ENCODE data around the gene HDGF. TPM values are rescaled to one million over a fixed set of nuclear protein-coding genes. Genes with fewer than 3 reads are reported as not detected.

The HDGF gene
- total and polyA plus RNA-seq, 2 donors (not counting 3 experiments of a cell fraction or from before 2014, with no cell fraction given) = 95.1 to 298 TPM

DNA sequence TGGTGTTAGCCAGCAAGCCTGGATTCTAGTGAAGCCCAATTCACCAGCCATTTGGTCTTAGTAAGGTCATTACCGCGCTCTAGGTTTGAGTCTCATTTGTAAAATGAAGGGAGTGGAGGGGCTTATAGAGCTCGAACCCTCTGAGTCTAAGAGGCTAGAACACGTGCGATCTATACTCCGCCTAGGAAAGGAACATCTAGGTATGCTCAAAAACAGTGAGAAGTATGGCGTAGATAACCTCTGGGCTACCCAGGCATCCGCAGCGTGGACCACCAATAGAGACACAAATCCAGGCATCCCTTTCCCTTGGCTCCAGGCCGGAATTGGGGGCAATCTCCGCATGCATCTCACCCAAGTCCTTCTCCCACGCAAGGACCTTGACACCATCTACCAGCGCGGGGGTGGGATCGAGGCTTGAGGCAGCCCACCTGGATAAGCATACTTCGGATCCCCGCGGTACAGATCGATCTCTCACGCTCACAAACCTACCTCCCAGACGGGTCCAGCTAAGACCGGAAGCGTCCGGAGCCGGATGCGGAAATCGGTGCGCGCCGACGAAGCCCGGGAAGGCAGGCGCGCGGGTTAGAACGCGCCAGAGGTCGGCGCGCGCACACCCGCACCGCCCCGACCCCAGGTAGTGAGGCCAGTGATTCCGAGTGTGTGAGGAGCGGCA is 23.4 kb downstream of the HDGF start, which contains the start of gene METTL25B:
Gene METTL25B (plus strand): TSS at position 544 of the 673 bp plus-strand sequence. CDS start 636 bp downstream, outside the sequence.
- peaks cover 7% of the 10 kb centered on the region for H4K20me1 ChIP-seq (replicated peaks; ENCODE audit: control insufficient read depth, extremely low read depth, insufficient read depth, low read length)
- FAIRE-seq = peak; percentile 66
- dilution Hi-C loops (cut with MboI; ENCODE audit: extremely low pct_ligation_motif_present, low sequenced_read_pairs) (no loop called here), intact Hi-C loops (cut with micrococcal nuclease) (loop anchor here (1.0 kb wide), 4 partner anchors 13 to 39 kb away; partner anchors contain the start of genes HDGF, MRPL24 and PRCC)
- H3K9me3 ChIP-seq (replicated peaks; ENCODE audit: control insufficient read depth, insufficient read depth, low read length) = no peaks in the 10 kb centered on the region
- TF ChIP-seq JUN (IDR thresholded peaks at IDR 0.05; ENCODE audit: borderline replicate concordance, insufficient read depth, insufficient read length, low read depth) = no peak
- no peak for TF ChIP-seq GATA2 (IDR thresholded peaks at IDR 0.05; ENCODE audit: insufficient read depth, insufficient read length, low read depth, low read length)
- no peak for TF ChIP-seq MYC (IDR thresholded peaks at IDR 0.05; ENCODE audit: low read depth, low read length)
- TF ChIP-seq EZH2 (IDR thresholded peaks at IDR 0.05; ENCODE audit: borderline replicate concordance, low read depth, low read length, severe bottlenecking) = no peak
- TF ChIP-seq POLR2AphosphoS5 (IDR thresholded peaks at IDR 0.05; ENCODE audit: insufficient read depth, low read depth, low read length) = peak; percentile 37
- no peak for TF ChIP-seq FOS (IDR thresholded peaks at IDR 0.05; ENCODE audit: borderline replicate concordance, insufficient read depth, low read length)
- TF ChIP-seq, protein P1, sequence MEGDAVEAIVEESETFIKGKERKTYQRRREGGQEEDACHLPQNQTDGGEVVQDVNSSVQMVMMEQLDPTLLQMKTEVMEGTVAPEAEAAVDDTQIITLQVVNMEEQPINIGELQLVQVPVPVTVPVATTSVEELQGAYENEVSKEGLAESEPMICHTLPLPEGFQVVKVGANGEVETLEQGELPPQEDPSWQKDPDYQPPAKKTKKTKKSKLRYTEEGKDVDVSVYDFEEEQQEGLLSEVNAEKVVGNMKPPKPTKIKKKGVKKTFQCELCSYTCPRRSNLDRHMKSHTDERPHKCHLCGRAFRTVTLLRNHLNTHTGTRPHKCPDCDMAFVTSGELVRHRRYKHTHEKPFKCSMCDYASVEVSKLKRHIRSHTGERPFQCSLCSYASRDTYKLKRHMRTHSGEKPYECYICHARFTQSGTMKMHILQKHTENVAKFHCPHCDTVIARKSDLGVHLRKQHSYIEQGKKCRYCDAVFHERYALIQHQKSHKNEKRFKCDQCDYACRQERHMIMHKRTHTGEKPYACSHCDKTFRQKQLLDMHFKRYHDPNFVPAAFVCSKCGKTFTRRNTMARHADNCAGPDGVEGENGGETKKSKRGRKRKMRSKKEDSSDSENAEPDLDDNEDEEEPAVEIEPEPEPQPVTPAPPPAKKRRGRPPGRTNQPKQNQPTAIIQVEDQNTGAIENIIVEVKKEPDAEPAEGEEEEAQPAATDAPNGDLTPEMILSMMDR (IDR thresholded peaks at IDR 0.05; ENCODE audit: extremely low read depth in 1 of 2, insufficient read depth in 1 of 2, low read depth in 1 of 2, low read length in 2 of 2) = no peak
- TF ChIP-seq, protein P2, sequence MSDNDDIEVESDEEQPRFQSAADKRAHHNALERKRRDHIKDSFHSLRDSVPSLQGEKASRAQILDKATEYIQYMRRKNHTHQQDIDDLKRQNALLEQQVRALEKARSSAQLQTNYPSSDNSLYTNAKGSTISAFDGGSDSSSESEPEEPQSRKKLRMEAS (IDR thresholded peaks at IDR 0.05; ENCODE audit: insufficient read depth, insufficient read length) = no peak
- peak; percentile 78 for TF ChIP-seq POLR2A (IDR thresholded peaks at IDR 0.05; ENCODE audit: low read depth, low read length)
- TSS peak; percentile 69 for BruUV-seq (replicated peaks)
- no peaks in the 10 kb centered on the region for H3K27me3 ChIP-seq (ENCODE audit: control insufficient read depth in 2 of 2, insufficient read depth in 2 of 2, low read length in 2 of 2)
- H2AFZ ChIP-seq (ENCODE audit: low read depth, low read length) = peak within 1 kb of the TSS; percentile 63
- CTCF ChIA-PET = interaction anchor here (0.5 to 5.3 kb wide), 19 partner anchors 13 to 1439 kb away, joined by 3 to 546 read pairs (median 18); partner anchors contain the start of genes HDGF, INSRR, MRPL24 and NES
- H3K36me3 ChIP-seq (ENCODE audit: control insufficient read depth in 2 of 2, extremely low read depth in 1 of 2, insufficient read depth in 2 of 2, low read length in 2 of 2) = peaks cover 10 to 15% of the 10 kb centered on the region in 2 experiments
- peak within 1 kb of the TSS; percentile 83 for H3K27ac ChIP-seq (ENCODE audit: insufficient read depth, low read depth, low read length)
- H3K4me1 ChIP-seq (ENCODE audit: control insufficient read depth, extremely low read depth, insufficient read depth, low read length) = peaks cover 32% of the 10 kb centered on the region
- peak within 1 kb of the TSS; percentile 80 for H3K9ac ChIP-seq (replicated peaks; ENCODE audit: extremely low read depth, insufficient read depth, low read length)
- DNase-seq (ENCODE audit: low read depth, low spot score) = peak; percentile 53
- H3K4me3 ChIP-seq (replicated peaks in 1 of 3; ENCODE audit: insufficient read depth in 1 of 3, low read depth in 1 of 3, low read length in 3 of 3) = peak within 1 kb of the TSS; percentile 56 to 94 (median 79)
- no peaks in the 10 kb centered on the region for H3K9me1 ChIP-seq (replicated peaks; ENCODE audit: control insufficient read depth, extremely low read depth, insufficient read depth, low read length)
- peak within 1 kb of the TSS; percentile 89 for H3K4me2 ChIP-seq (ENCODE audit: insufficient read depth, low read length)
- POLR2A ChIA-PET = interaction anchor here (0.6 to 1.5 kb wide), 9 partner anchors 13 to 220 kb away, joined by 3 to 15 read pairs (median 3); partner anchors contain the start of genes MRPL24 and PRCC
- H3K79me2 ChIP-seq (ENCODE audit: control insufficient read depth, insufficient read depth, low read length) = peaks cover 51% of the 10 kb centered on the region

Measured in endothelial cell of umbilical vein (primary cell).